HG03139 (cell line): ENCODE measurements around the gene CCDC78.

ENCODE experiments used
- ATAC-seq: cut with Tn5 transposase; IDR thresholded peaks from one replicate; pipeline ENCODE4 v1.9.1; 2021; ENCODE audit not compliant: unreplicated experiment

Gene CCDC78

GRCh38 chr16:725463-726187 is 618 bp downstream of the CCDC78 start:
- no peak for ATAC-seq

DNA sequence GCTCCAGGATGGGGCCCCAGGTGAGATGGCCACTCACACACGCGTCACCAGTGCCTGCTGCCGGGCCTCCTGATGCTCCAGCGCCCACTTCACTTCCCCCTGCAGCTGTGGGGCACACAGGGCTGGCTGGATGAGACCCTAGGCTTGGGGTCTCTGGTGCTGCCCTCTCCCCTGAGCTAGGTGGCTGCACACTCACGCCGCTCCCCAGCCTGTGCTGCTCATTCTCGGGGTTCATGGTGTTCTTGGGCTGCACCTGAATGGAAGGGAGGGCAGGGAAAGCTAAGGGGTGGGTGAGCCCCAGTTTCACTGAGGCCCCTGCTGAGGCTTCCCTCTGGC is 1.2 kb downstream of the CCDC78 start:
- ATAC-seq: no peak

GRCh38 chr16:724188-725040 is 1.8 kb downstream of the CCDC78 start:
- ATAC-seq: no peak

GRCh38 chr16:723695-724094 is 2.5 kb downstream of the CCDC78 start:
- no peak for ATAC-seq

DNA sequence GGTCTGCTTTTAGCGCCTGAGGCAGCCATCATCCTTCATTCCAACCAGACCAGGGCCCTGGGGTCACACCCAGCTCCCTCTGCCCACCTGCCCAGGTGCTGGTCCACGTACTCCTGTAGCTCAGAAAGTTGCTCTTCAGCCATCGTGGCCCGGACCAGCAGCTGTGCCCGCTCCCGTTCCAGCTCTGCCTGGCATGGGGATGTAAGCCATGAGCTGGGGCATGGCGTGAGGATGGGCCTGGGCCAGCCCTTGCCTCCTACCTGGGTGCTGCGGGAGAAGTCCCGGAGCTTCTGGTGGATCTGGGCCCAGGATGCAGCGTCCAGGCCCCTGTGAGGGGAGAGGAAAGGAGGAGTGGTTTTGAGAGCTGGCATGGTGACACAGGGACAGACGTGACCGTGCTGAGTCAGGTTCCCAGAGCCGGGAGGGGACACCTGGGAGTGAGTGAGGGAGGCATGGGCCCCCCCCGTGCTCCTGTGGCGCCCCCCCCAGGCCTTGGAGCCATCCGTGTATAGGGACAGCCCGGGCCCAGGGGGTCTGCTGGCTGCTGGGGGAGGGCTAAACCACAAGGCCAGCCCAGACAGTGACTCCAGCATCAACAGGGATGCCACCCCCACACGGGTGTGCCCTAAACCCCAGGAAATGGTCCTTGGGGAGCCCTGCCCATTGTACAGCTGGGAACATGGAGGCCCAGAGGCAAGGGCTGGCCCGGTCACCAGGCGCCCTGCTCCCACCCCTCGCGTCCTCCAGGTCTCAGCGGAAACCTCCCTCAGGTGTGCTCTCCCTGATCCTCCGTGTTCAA is 3.2 kb downstream of the CCDC78 start:
- ATAC-seq: no peak

DNA sequence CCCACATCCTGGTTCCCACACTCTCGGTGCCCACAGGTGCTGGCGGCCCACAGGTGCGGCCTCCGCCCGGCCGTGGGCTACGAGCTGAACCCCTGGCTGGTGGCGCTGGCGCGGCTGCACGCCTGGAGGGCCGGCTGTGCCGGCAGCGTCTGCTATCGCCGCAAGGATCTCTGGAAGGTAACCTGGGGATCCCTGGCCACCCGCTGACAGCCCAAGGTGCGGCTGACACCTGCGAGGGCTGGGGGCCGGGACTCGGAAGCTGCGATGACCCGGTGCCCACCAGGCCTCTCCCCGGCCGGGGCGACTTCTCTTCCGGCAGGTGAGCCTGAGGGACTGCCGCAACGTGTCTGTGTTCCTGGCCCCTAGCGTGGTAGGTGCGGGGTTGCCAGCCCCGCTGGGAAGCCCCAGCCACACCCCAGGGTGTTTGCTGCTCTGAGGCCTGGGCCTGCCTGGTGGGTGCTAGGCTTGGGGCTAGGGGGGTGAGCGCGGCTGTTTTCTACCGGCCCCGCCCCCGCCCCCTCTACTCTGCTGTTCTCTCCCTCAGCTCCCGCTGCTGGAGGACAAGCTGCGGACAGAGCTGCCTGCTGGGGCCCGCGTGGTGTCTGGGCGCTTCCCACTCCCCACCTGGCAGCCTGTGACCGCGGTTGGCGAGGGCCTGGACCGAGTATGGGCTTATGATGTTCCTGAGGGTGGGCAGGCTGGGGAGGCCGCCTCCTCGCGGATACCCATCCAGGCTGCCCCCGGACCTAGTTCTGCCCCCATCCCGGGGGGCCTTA is 4.3 kb downstream of the CCDC78 start:
- no peak for ATAC-seq

- peak; percentile 57 for ATAC-seq
These were observed 5.1 kb downstream of the CCDC78 start, which contains the start of gene ANTKMT for GRCh38 chr16:720990-721764. Gene ANTKMT (plus strand): TSS chr16:721146. CDS start chr16:721275, 129 bp downstream.

DNA sequence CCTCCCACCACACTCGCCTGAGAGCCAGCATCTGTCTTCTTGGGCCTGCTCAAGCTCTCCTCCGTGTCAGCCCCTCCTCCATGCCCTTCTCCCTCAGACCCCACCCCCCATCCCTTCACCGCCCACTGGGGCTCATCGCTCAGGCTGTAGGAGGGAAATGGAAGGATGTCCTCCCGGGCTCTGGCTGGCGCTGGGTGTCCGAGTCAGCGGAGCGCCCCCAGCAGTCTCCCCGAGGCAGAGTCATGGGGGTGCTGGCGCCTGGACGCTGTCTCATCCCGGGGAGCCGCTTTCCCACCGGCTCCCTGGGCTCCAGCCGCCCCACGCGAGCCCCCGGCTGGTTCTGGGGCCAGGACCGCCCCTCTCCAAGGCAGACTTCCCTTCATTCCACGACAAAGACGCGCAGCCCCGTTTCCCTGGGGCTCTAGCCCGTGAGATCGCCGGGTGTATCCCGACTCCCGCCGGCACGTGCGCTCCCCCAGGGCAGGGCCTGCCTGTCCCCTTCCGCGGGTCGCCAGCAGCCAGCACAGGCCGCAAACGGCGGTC is 5.7 kb downstream of the CCDC78 start:
- peak; percentile 26 for ATAC-seq

- no peak for ATAC-seq
These were observed 6.3 kb downstream of the CCDC78 start for GRCh38 chr16:719815-720446.

DNA sequence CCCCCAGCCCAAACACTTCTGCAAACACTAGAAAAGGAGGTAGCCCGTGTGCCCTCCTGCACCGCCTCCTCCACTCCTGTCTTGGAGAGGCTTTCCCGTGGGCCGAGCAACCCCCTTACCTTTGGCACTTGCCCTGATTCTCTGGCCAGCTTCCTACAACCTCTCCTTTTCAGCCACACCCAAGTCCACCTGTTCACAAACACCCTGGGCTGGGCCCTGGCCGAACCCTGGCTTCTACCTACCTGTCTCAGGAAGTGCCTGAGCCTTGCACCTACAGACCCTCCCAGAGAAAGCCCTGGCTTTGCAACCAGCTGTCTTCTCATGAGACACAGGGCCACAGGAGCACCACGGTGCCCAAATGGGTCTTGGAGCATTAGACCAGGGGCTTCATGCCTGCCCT is 7.3 kb downstream of the CCDC78 start:
- ATAC-seq: no peak

DNA sequence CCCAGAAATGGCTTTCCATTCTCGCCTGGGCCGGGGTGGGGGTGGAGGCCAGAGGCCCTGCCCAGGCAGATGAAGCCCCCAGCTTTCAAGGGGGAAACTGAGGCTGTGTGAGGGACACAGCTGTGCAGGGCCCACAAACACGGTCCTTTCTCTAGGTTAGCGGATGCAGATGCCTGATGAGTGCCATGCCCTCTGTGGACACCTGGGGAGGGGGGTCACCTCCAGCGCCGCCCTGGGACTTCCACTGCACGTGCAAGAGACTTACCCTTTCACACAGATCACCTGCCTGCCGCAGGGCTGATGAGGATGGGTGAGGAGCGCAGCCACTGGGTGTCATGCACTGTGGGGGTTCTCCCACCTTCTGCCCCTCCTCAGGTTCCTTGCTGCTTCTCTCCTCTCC is 7.9 kb downstream of the CCDC78 start:
- ATAC-seq: no peak

DNA sequence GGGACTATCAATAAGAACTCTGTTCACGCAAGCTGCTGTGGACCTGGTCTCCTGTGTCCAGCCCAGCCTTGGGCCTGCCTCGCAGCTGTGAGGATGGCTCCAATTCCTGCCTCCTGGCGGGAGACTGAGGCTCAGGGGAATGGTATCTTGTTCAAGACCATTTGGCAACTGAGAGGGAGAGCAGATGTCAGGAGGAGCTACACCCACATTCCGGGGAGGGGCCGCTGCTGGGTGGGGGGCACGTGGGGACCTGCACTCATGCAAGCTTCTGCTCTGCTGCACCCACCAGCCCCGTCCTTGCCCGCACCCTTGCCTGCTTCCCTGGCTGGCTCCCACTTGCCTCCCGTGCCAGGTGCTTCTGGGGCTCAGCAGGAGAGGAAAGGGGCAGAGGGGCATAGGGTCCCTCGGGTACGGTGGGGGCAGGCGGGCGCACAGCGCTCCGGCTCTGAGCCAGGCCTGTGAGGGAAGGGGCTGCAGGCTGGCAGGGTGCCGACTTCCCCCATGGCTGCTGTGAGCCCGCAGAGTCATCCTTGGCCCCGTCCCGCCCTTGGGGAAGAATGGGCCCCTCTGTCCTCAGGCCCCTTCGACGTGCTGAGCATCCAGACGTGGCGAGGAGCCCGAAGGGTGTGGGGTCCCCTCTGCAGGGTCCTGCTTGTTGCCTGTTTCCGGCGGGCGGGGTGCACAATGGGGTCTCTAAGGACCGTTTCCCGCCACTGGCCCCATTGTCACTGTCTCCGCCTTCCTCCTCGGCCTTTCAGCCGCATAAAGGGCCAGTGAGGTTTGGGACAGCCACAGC is 8.6 kb downstream of the CCDC78 start:
- no peak for ATAC-seq

- ATAC-seq: no peak
These were observed 9.4 kb downstream of the CCDC78 start for GRCh38 chr16:716768-717325.

DNA sequence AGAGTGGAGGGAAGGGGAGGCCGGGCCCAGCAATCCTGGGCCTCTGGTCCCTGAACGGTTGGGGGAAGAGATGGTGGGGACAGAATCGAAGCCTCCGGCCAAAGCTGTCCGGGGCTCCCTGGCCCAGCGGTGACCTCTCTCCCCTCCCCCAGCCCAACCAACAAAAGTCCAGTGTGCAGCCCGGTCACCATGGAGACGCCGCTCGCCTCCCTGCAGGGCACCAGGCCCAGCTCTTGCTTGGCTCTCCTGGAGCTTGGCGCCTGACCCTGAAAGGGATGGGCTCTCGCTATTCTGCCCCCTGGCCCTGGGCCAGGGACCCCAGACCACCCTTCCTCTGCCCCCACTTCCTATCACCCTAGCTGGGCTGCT is 10.1 kb downstream of the CCDC78 start:
- ATAC-seq: no peak

DNA sequence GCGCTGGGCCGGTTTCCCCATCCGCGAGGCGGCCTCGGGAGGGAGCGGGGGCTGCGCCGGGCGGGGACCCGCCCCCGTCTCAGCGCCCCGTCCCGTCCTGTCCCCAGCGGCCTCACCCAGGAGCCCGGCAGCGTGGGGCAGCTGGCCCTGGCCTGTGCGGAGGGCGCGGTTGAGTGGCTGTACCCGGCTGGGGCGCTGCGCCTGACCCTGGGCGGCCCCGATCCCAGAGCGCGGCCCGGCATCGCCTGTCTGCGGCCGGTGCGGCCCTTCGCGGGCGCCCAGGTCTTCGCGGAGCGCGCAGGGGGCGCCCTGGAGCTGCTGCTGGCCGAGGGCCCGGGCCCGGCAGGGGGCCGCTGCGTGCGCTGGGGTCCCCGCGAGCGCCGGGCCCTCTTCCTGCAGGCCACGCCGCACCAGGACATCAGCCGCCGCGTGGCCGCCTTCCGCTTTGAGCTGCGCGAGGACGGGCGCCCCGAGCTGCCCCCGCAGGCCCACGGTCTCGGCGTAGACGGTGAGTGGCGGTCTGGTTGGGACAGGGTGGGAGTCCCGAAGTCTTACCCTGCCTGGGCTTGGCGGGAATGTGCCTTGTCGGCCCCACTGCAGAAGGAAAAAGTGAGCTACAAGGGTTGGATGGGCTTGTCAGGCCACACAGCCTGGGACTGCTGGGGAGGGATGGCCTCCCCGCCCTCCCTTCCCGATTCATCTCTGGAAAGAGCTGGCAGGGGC is 10.6 kb downstream of the CCDC78 start:
- no peak for ATAC-seq

- ATAC-seq: peak; percentile 72
These were observed 11.4 kb downstream of the CCDC78 start, which contains the start of gene METRN for GRCh38 chr16:714558-715476. Gene METRN (plus strand): TSS chr16:715118. CDS start chr16:715290, 172 bp downstream.
